ENCODE results near the gene CLMN.

DNA sequence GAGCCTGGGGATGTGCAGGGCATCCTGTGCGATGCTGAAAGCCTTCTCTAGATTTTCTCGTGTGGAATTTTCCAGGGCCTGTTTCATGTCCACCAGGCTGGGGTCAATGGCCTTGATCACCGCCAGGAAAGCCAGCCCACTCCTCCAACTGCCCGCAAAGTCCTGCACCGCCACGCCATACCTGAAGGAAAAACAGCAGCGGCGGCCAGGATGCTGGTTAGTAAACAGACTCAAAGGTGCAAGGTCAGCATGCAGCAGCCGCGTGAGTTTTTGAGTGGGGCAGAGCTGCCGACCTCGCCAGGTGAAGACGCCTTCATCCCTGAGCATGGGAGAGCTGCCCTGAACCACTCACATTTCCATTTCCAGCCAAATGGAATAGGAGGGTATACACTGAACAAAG lies 109.0 kb downstream of the CLMN start:
- TF ChIP-seq RAD21 (IDR thresholded peaks at IDR 0.05 in 1 of 2, conservative IDR thresholded peaks at IDR 0.05 in 1 of 2; ENCODE audit: low read depth in 2 of 2, low read length in 2 of 2) = no peak
- TF ChIP-seq, protein P1, sequence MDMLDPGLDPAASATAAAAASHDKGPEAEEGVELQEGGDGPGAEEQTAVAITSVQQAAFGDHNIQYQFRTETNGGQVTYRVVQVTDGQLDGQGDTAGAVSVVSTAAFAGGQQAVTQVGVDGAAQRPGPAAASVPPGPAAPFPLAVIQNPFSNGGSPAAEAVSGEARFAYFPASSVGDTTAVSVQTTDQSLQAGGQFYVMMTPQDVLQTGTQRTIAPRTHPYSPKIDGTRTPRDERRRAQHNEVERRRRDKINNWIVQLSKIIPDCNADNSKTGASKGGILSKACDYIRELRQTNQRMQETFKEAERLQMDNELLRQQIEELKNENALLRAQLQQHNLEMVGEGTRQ (IDR thresholded peaks at IDR 0.05; ENCODE audit: low read length) = no peak
- TF ChIP-seq POLR2A (IDR thresholded peaks at IDR 0.05; ENCODE audit: control extremely low read depth in 1 of 2, low read depth in 2 of 2, low read length in 2 of 2) = no peak
- TF ChIP-seq ATF3 (IDR thresholded peaks at IDR 0.05; ENCODE audit: insufficient read depth, low read depth, low read length) = no peak
- no peak for TF ChIP-seq POLR2AphosphoS5 (IDR thresholded peaks at IDR 0.05; ENCODE audit: low read depth, low read length)

Data from H1 (cell line).